Keratinocyte (primary cell): ENCODE data around the gene CDK14.

Experiments
- EZH2 ChIP-seq: IDR thresholded peaks from one replicate; pipeline ENCODE4 v1.6.1; 2012; ENCODE audit warnings: inconsistent platforms, mild to moderate bottlenecking, low read length, moderate library complexity
- TF ChIP-seq, protein P1 (sequence below), 3 experiments: IDR thresholded peaks in 1 of 3; conservative IDR thresholded peaks in 1 of 3; optimal IDR thresholded peaks in 1 of 3; 2 replicates in 2 of 3; 3 replicates in 1 of 3; pipeline versions ENCODE3 to v1.5.1; 2011; ENCODE audit warnings: low read length in 3 of 3, mild to moderate bottlenecking in 3 of 3, moderate library complexity in 2 of 3, control low read depth in 1 of 3, inconsistent platforms in 1 of 3; ENCODE audit not compliant: insufficient read depth in 2 of 3; ENCODE audit errors: extremely low read depth in 1 of 3

DNA sequence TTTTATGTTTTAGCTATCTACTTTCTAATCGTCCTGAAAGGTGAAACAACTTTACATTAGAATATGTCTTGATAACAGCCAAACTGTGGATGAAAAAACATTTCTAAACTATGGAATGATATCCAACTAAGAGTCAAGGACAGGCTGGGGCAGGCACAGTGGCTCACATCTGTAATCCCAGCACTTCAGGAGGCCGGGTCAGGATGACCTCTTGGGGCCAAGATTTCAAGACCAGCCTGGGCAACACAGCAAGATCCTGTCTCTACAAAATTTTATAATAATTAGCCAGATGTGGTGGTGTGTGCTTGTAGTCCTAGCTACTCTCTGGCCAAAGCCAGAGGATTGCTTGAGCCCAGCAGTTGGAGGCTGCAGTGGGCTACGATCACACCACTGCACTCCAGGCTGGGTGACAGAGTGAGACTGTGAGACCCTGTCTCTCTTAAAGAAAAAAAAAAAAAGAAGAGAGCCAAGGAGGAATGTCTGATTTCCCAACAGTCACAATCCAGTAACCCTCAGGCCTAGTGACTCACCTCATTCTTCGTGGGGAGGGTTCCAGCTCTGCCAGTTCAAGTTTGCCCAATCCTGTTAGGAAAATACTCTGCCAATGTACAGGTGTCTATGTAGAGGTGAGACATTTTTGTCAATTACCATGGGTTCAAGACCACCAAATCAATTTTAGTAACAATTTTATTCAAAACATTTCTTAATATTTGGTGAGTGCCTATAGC is 653.5 kb downstream of the CDK14 start:
- TF ChIP-seq, protein P1, sequence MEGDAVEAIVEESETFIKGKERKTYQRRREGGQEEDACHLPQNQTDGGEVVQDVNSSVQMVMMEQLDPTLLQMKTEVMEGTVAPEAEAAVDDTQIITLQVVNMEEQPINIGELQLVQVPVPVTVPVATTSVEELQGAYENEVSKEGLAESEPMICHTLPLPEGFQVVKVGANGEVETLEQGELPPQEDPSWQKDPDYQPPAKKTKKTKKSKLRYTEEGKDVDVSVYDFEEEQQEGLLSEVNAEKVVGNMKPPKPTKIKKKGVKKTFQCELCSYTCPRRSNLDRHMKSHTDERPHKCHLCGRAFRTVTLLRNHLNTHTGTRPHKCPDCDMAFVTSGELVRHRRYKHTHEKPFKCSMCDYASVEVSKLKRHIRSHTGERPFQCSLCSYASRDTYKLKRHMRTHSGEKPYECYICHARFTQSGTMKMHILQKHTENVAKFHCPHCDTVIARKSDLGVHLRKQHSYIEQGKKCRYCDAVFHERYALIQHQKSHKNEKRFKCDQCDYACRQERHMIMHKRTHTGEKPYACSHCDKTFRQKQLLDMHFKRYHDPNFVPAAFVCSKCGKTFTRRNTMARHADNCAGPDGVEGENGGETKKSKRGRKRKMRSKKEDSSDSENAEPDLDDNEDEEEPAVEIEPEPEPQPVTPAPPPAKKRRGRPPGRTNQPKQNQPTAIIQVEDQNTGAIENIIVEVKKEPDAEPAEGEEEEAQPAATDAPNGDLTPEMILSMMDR (optimal IDR thresholded peaks at IDR 0.05 in 1 of 3, IDR thresholded peaks at IDR 0.05 in 1 of 3, conservative IDR thresholded peaks at IDR 0.05 in 1 of 3; ENCODE audit: extremely low read depth in 1 of 3, insufficient read depth in 2 of 3, low read length in 3 of 3) = no peak
- TF ChIP-seq EZH2 = no peak
